Transverse colon (tissue), 4 donors: ENCODE data around the gene TPRX1. TPM values are rescaled to one million over a fixed set of nuclear protein-coding genes. Genes with fewer than 3 reads are reported as not detected.
"Not testable (repeated sequence)": the region's sequence is repeated elsewhere in the genome, so short reads cannot be mapped to it uniquely, and the experiment has no call there.

Experiments used
- DNase-seq: peaks from one replicate; pipeline ENCODE4 v3.0.0-alpha.2; 2019
- H3K27ac ChIP-seq, 4 donors: fragments of 200-600 bp; sonication (generic); 2 replicates each; pipeline ENCODE4 v1.5.1; 2016 to 2018; ENCODE audit warnings: inconsistent platforms in 4 of 4
- H3K27me3 ChIP-seq: fragments of 200-600 bp; sonication (generic); 2 replicates; pipeline ENCODE4 v1.5.1; 2017; ENCODE audit warnings: inconsistent platforms
- H3K36me3 ChIP-seq, 4 donors: fragments of 200-600 bp; sonication (generic); 2 replicates each; pipeline ENCODE4 v1.5.1; 2017 to 2019; ENCODE audit warnings: inconsistent platforms in 4 of 4
- H3K4me1 ChIP-seq, 4 donors: fragments of 200-600 bp; sonication (generic); 2 replicates each; pipeline ENCODE4 v1.5.1; 2017 to 2020; ENCODE audit warnings: inconsistent platforms in 4 of 4
- H3K4me3 ChIP-seq, 4 donors: fragments of 200-600 bp; sonication (generic); 1 replicate in 1 of 4; 2 replicates in 3 of 4; pipeline versions ENCODE4 v1.5.1 to v1.6.1; 2017 to 2019; ENCODE audit warnings: inconsistent platforms in 4 of 4
- H3K9me3 ChIP-seq, 2 donors: fragments of 200-600 bp; sonication (generic); 2 replicates each; pipeline ENCODE4 v1.5.1; 2017 to 2019; ENCODE audit warnings: inconsistent platforms in 2 of 2
- EP300 ChIP-seq: sonication (generic); formaldehyde crosslinking; IDR thresholded peaks from one replicate; pipeline ENCODE4 v1.6.1; 2017; ENCODE audit warnings: antibody characterized with exemption, low read depth
- POLR2A ChIP-seq: fragments of 450-650 bp; IDR thresholded peaks from one replicate; pipeline ENCODE4 v1.6.1; 2016; ENCODE audit warnings: antibody characterized with exemption, mild to moderate bottlenecking, moderate library complexity
- POLR2AphosphoS5 ChIP-seq, 3 donors: sonication (generic); formaldehyde crosslinking; IDR thresholded peaks; one replicate each; pipeline ENCODE4 v1.6.1; 2016; ENCODE audit warnings: antibody characterized with exemption in 3 of 3
- WGBS, 2 donors: methylation state at CpG; one replicate each; pipeline ENCODE4 v1.1.5; 2018; ENCODE audit warnings: low coverage in 1 of 2; 5-methylcytosine and 5-hydroxymethylcytosine counted together
- in situ Hi-C, 4 donors: fragments of 200-750 bp; cut with MboI; loops; one replicate each; pipeline versions ENCODE4 v1.15.0 to v1.15.1; 2017; ENCODE audit warnings: low sequenced_read_pairs in 3 of 4, low pct_ligation_motif_present in 1 of 4, low pct_unique_long_range_greater_than_20kb in 1 of 4
- intact Hi-C: fragments of 100-400 bp; cut with DNase I; formaldehyde crosslinking; loops from one replicate; pipeline ENCODE4 v1.15.1; 2023; ENCODE audit warnings: low total_unique reads
- total RNA-seq, 4 donors: library from RNA; depleted of rRNA; stranded (reverse); fragments of >200 nt; gene quantifications; one replicate each; pipeline ENCODE4 v1.1.0, GENCODE V29; 2016
- TF ChIP-seq, protein P1 (sequence below), 5 experiments: fragments of 200-600 bp in 3 of 5; fragments of 450-650 bp in 2 of 5; sonication (generic) in 3 of 5; IDR thresholded peaks; 1 replicate in 2 of 5; 2 replicates in 3 of 5; pipeline ENCODE4 v1.5.1; 2016 to 2017; ENCODE audit warnings: antibody characterized with exemption in 5 of 5, inconsistent platforms in 3 of 5, mild to moderate bottlenecking in 2 of 5, moderate library complexity in 1 of 5

Gene TPRX1
- total RNA-seq, 4 donors from 2014 or later = not detected

DNA sequence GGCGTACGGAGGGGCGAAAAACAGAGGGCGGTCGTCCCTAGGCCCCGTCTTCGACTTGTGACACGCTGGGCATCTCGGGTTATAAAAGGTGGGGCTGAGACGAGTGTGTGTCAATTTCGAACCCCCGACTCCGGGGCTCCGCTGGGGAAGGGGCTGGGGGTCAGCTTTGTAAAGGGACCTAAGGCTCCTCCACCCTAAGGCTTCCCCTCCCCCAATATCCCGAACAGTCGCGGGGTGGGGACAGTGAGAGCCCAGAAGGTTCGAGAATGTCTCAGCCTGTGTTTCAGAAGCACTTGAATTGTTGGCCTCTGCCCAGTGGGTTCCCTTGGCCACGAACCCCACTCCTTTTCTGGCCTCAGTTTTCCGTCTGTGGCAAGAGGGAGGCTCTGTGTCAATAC lies 25.4 kb downstream of the TPRX1 start:
- in situ Hi-C loops (no loop called here), intact Hi-C loops (no loop called here)
- H3K27ac ChIP-seq = peak overlapping the region; percentile 95 to 99 (median 96)
- no peaks in the 10 kb centered on the region for H3K27me3 ChIP-seq
- peaks cover 0 to 18% (median 2%) of the 10 kb centered on the region in 4 donors for H3K36me3 ChIP-seq
- DNase-seq = peak; percentile 45
- H3K4me1 ChIP-seq = peaks cover 14 to 58% (median 41%) of the 10 kb centered on the region in 4 donors
- H3K4me3 ChIP-seq = peak overlapping the region; percentile 76 to 95 (median 88)
- 0 to 1% methylated on average over 2 to 20 of the region's 20 CpGs for WGBS, 2 donors
- TF ChIP-seq POLR2AphosphoS5 (IDR thresholded peaks at IDR 0.05) (no peak), POLR2A (no peak), EP300 (no peak)
- TF ChIP-seq, protein P1, sequence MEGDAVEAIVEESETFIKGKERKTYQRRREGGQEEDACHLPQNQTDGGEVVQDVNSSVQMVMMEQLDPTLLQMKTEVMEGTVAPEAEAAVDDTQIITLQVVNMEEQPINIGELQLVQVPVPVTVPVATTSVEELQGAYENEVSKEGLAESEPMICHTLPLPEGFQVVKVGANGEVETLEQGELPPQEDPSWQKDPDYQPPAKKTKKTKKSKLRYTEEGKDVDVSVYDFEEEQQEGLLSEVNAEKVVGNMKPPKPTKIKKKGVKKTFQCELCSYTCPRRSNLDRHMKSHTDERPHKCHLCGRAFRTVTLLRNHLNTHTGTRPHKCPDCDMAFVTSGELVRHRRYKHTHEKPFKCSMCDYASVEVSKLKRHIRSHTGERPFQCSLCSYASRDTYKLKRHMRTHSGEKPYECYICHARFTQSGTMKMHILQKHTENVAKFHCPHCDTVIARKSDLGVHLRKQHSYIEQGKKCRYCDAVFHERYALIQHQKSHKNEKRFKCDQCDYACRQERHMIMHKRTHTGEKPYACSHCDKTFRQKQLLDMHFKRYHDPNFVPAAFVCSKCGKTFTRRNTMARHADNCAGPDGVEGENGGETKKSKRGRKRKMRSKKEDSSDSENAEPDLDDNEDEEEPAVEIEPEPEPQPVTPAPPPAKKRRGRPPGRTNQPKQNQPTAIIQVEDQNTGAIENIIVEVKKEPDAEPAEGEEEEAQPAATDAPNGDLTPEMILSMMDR (IDR thresholded peaks at IDR 0.05) = no peak
- no peaks in the 10 kb centered on the region for H3K9me3 ChIP-seq

DNA sequence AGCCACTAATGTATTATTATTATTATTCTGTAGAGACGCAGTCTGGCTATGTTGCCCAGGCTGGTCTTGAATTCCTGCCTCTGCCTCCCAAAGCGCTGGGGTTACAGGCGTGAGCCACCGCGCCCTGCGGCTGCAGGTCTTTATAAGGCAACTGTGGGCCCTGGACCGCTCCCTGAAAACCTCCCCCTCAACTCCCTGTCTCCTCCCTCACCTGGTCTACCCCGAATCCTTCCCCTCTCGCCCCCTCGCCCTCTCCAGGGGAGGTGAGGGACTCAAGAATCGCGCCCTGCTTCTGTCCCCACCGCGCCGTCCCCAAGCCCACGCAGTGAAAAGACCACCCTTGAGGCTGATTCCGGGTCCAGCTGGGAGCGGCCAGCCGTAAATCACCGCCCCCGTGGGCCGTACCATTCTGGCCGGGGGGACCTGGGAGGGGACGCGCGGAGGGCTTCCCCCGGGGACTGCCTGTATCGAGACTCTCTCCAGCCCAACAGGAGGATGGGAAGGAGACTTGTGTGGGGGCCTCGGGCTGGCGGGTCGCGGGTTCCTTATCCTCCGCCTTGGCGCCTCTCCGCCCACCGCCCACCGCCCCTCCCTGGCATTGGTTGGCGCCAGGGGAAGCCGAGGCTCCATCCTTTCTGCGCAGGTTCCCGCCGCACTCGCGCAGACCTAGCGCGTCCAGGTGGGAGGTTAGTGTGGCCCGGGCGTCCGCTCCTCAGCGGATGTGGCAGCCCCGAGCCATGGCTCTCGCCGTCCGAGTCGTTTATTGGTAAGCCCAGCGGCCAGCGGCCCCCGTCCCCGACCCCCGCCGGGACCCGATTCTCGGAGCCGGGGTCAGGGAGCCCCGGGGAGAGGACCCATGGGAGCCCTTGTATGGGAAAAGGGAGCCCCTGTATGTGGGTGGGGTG lies 26.1 kb downstream of the TPRX1 start, which contains the start of gene SELENOW:
Gene SELENOW, plus strand, starts transcription at position 655 of the 905 bp plus-strand sequence. Its CDS starts 83 bp downstream, at position 738.
- Histone ChIP-seq H3K27me3 (no peaks in the 10 kb centered on the region), H3K4me1 (peaks cover 14 to 58% (median 40%) of the 10 kb centered on the region in 4 donors), H3K27ac (peak within 1 kb of the TSS; percentile 95 to 99 (median 96)), H3K36me3 (peaks cover 0 to 11% (median 0%) of the 10 kb centered on the region in 4 donors), H3K4me3 (peak within 1 kb of the TSS; percentile 76 to 95 (median 88)), H3K9me3 (no peaks in the 10 kb centered on the region)
- WGBS, 2 donors = 1% methylated on average over 53 of the region's 65 CpGs; no CpG with 5 or more reads in 1 of the 2 donors
- peak; percentile 88 for DNase-seq
- TF ChIP-seq POLR2A (peak; percentile 97), POLR2AphosphoS5 (IDR thresholded peaks at IDR 0.05) (peak; percentile 98 to 99 (median 99)), EP300 (no peak)
- TF ChIP-seq, protein P1 (IDR thresholded peaks at IDR 0.05) = peak in 1 of 5 experiments; percentile 8
- intact Hi-C loops (no loop called here), in situ Hi-C loops (no loop called here)

DNA sequence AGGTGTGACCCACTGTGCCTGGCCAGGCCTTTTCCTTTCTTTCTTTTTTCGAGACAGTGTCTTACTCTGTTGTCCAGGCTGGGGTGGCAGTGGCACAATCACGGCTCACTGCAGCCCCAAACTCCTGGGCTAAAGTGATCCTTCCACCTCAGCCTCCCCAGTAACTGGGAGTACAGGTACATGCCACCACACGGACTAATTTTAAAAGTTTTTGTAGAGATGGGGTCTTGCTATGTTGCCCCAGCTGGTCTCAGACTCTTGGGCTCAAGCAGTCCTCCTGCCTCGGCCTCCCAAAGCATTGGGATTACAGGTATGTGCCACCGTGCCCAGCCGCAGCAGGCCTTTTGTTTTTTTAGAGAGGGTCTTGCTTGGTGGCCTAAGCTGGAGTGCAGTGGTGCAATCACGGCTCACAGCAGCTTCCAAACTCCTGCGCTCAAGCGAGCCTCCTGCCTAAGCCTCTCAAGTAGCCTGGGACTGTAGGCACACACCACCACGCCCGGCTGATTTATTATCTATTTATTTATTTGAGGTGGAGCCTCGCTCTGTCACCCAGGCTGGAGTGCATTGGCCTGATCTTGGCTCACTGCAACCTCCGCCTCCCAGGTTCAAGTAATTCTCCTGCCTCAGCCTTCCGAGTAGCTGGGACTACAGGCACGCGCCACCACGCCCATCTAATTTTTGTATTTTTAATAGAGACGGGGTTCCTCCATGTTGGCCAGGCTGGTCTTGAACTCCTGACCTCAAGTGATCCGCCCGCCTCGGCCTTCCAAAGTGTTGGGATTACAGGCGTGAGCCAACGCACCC lies 26.9 kb downstream of the TPRX1 start:
- in situ Hi-C loops, intact Hi-C loops, H3K9me3 ChIP-seq, H3K36me3 ChIP-seq, H3K27me3 ChIP-seq: not testable (repeated sequence)
- H3K4me3 ChIP-seq = peak overlapping the region; percentile 76 to 95 (median 88)
- H3K27ac ChIP-seq = peak overlapping the region; percentile 95 to 99 (median 96)
- TF ChIP-seq POLR2AphosphoS5 (IDR thresholded peaks at IDR 0.05) = peak in 1 of 3 donors; percentile 34
- peak; percentile 60 for TF ChIP-seq POLR2A
- DNase-seq = peak; percentile 52
- 57% methylated on average over 23 of the region's 23 CpGs; no CpG with 5 or more reads in 1 of the 2 donors for WGBS, 2 donors
- peaks cover 14 to 52% (median 39%) of the 10 kb centered on the region in 4 donors for H3K4me1 ChIP-seq

DNA sequence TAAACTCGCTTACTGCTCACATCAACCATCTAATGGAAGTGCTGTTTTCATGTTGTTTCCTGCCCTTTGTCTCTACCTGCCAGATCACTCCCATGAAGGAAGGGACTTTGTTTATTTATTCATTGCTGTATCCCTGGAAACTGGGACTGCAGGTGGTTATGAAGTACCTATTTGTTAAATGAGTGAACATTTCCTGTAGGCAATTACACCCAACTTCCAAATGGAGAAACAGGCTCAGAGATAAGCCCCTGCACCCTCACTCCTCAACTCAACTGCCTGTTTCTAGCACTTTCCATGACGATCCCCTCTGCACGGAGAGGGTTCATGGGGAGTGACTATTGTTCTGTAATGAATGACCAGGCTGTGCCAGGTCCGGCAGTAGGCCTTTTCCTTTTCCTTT lies 27.8 kb downstream of the TPRX1 start:
- intact Hi-C loops (loop anchor here (1.0 kb wide), 1 partner anchor 10 kb away; no protein-coding TSS in a partner anchor), in situ Hi-C loops (no loop called here)
- Histone ChIP-seq H3K9me3 (no peaks in the 10 kb centered on the region), H3K27ac (peak overlapping the region; percentile 95 to 99 (median 96)), H3K4me3 (no peak overlapping the region), H3K36me3 (no peaks in the 10 kb centered on the region), H3K27me3 (no peaks in the 10 kb centered on the region), H3K4me1 (peaks cover 14 to 44% (median 35%) of the 10 kb centered on the region in 4 donors)
- no peak for DNase-seq
- WGBS, 2 donors = 45 to 53% methylated on average over 2 to 4 of the region's 4 CpGs
- TF ChIP-seq POLR2AphosphoS5 (IDR thresholded peaks at IDR 0.05) (peak; percentile 22 to 63 (median 63)), EP300 (peak; percentile 59), POLR2A (peak; percentile 32)
- TF ChIP-seq, protein P1 (IDR thresholded peaks at IDR 0.05) = no peak

DNA sequence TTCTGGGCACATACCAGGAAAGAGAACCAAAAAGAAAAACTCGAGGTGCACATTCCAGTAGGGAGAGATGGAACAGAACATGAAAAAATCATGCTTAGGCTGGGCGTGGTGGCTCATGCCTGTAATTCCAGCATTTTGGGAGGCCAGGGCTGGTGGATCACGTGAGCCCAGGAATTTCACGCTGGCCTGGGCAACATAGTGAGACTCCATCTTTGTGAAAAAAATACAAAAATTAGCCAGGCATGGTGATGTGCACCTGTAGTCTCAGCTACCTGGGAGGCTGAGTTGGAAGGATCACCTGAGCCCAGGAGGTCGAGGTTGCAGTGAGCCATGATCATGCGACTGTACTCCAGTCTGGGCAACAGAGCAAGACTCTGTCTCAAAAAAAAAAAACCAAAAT lies 33.1 kb downstream of the TPRX1 start:
- intact Hi-C loops, in situ Hi-C loops, H3K36me3 ChIP-seq, DNase-seq, H3K27me3 ChIP-seq, H3K9me3 ChIP-seq, H3K27ac ChIP-seq, H3K4me1 ChIP-seq, H3K4me3 ChIP-seq: not testable (repeated sequence)
- 79 to 83% methylated on average over 2 to 6 of the region's 6 CpGs for WGBS, 2 donors
